Mammary epithelial cell (primary cell): ENCODE measurements around the gene PCBP3.

ENCODE experiments used
- EZH2 ChIP-seq: IDR thresholded peaks from 2 replicates; pipeline ENCODE4 v1.6.1; 2012; ENCODE audit warnings: low read length, inconsistent platforms, borderline replicate concordance
- TF ChIP-seq, protein P1 (sequence below), 2 donors: IDR thresholded peaks in 1 of 2; conservative IDR thresholded peaks in 1 of 2; 2 replicates each; pipeline ENCODE4 v1.5.1; 2011 to 2012; ENCODE audit warnings: inconsistent platforms in 2 of 2, low read length in 2 of 2, mild to moderate bottlenecking in 2 of 2, control low read depth in 1 of 2, low read depth in 1 of 2; ENCODE audit not compliant: insufficient read depth in 1 of 2; ENCODE audit errors: extremely low read depth in 1 of 2

DNA sequence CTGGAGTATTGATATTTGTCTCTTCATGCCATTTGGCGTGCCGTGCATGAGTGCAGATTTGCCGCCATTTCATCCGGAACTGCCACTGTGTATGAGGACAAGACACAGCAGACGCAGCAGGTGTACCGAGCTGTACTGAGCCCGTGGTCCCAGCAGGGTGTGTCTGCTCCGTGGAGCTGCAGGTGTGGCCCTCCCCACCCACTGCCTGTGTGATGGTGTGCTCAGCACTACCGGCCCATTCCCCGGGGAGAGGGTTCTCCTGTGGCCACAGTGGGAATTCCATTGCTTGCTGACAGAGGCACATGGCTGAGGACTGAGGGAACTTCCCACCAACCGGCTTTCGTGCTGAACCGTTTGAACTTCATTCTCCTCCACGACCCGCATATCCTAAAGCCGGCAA lies 303.8 kb downstream of the PCBP3 start:
- TF ChIP-seq, protein P1, sequence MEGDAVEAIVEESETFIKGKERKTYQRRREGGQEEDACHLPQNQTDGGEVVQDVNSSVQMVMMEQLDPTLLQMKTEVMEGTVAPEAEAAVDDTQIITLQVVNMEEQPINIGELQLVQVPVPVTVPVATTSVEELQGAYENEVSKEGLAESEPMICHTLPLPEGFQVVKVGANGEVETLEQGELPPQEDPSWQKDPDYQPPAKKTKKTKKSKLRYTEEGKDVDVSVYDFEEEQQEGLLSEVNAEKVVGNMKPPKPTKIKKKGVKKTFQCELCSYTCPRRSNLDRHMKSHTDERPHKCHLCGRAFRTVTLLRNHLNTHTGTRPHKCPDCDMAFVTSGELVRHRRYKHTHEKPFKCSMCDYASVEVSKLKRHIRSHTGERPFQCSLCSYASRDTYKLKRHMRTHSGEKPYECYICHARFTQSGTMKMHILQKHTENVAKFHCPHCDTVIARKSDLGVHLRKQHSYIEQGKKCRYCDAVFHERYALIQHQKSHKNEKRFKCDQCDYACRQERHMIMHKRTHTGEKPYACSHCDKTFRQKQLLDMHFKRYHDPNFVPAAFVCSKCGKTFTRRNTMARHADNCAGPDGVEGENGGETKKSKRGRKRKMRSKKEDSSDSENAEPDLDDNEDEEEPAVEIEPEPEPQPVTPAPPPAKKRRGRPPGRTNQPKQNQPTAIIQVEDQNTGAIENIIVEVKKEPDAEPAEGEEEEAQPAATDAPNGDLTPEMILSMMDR (conservative IDR thresholded peaks at IDR 0.05 in 1 of 2, IDR thresholded peaks at IDR 0.05 in 1 of 2; ENCODE audit: extremely low read depth in 1 of 2, insufficient read depth in 1 of 2, low read depth in 1 of 2, low read length in 2 of 2) = no peak
- no peak for TF ChIP-seq EZH2
